ENCODE results near the gene HNRNPR.

The HNRNPR gene

GRCh38 chr1:23371987-23372880, 28.1 kb upstream of the HNRNPR start:
- no peak overlapping the region for H3K4me3 ChIP-seq (ENCODE audit: control insufficient read depth, low read depth, low read length)
- DNase-seq (ENCODE audit: low read depth), result peak; percentile 32
- no peak for TF ChIP-seq CTCF (conservative IDR thresholded peaks at IDR 0.05; ENCODE audit: control insufficient read depth, insufficient read depth, low read depth, low read length)

- DNase-seq (ENCODE audit: low read depth), result peak; percentile 65
- peak overlapping the region; percentile 12 for H3K4me3 ChIP-seq (ENCODE audit: control insufficient read depth, low read depth, low read length)
Measured at GRCh38 chr1:23370709-23371584, 26.9 kb upstream of the HNRNPR start.

GRCh38 chr1:23370330-23370708, 26.2 kb upstream of the HNRNPR start:
- H3K4me3 ChIP-seq (ENCODE audit: control insufficient read depth, low read depth, low read length), result peak overlapping the region; percentile 24
- no peak for TF ChIP-seq CTCF (conservative IDR thresholded peaks at IDR 0.05; ENCODE audit: control insufficient read depth, insufficient read depth, low read depth, low read length)
- DNase-seq (ENCODE audit: low read depth), result no peak

More at GRCh38 chr1:23370709-23371584, 26.9 kb upstream of the HNRNPR start:
- TF ChIP-seq CTCF (conservative IDR thresholded peaks at IDR 0.05; ENCODE audit: control insufficient read depth, insufficient read depth, low read depth, low read length), result no peak

- H3K4me3 ChIP-seq (ENCODE audit: control insufficient read depth, low read depth, low read length), result peak within 1 kb of the TSS; percentile 98
- TF ChIP-seq CTCF (conservative IDR thresholded peaks at IDR 0.05; ENCODE audit: control insufficient read depth, insufficient read depth, low read depth, low read length), result no peak
- peak; percentile 83 for DNase-seq (ENCODE audit: low read depth)
Measured at GRCh38 chr1:23369335-23370013, 25.4 kb upstream of the HNRNPR start, which contains the start of gene ZNF436. Gene ZNF436, minus strand, starts transcription at chr1:23369836. Its CDS starts 1,831 bp downstream, at chr1:23368005.

GRCh38 chr1:23368562-23369334, 24.7 kb upstream of the HNRNPR start:
- peak; percentile 85 for DNase-seq (ENCODE audit: low read depth)
- peak overlapping the region; percentile 98 for H3K4me3 ChIP-seq (ENCODE audit: control insufficient read depth, low read depth, low read length)
- TF ChIP-seq CTCF (conservative IDR thresholded peaks at IDR 0.05; ENCODE audit: control insufficient read depth, insufficient read depth, low read depth, low read length), result peak; percentile 0
